ENCODE data around the gene IKZF4.

The IKZF4 gene

DNA sequence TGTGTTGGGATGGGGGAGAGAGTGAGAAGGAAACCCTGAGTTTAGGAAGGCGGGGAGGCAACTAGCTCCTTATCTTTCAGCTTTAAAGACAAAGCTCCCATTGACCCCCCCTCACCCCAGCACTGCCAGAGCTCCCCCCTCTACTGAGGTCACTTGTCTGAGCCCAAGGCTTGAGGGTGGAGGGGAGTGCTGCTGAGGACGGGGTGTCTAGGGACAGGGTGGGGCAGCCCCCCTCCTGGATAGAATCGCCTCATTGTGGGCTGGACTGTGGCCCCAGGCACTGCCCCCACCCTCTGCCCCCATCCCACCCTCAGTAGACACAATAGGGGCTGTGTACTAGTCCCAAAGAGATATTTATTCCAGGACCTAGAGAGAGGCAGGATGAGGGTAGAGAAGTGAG lies 62.1 kb downstream of the IKZF4 start:
- no peaks in the 10 kb centered on the region for H3K9me2 ChIP-seq (replicated peaks; ENCODE audit: control insufficient read depth, low read length)
- H3K36me3 ChIP-seq (ENCODE audit: control insufficient read depth, low read length) = no peaks in the 10 kb centered on the region
- peaks cover 37% of the 10 kb centered on the region for H3K27me3 ChIP-seq (ENCODE audit: control insufficient read depth, low read length)
- H3K9me3 ChIP-seq (ENCODE audit: control insufficient read depth, insufficient read depth, low read length) = no peaks in the 10 kb centered on the region
- no peaks in the 10 kb centered on the region for H3K79me2 ChIP-seq (ENCODE audit: control insufficient read depth, low read length)
- H3K27ac ChIP-seq (ENCODE audit: low read depth, low read length) = no peak overlapping the region
- TF ChIP-seq, protein P1, sequence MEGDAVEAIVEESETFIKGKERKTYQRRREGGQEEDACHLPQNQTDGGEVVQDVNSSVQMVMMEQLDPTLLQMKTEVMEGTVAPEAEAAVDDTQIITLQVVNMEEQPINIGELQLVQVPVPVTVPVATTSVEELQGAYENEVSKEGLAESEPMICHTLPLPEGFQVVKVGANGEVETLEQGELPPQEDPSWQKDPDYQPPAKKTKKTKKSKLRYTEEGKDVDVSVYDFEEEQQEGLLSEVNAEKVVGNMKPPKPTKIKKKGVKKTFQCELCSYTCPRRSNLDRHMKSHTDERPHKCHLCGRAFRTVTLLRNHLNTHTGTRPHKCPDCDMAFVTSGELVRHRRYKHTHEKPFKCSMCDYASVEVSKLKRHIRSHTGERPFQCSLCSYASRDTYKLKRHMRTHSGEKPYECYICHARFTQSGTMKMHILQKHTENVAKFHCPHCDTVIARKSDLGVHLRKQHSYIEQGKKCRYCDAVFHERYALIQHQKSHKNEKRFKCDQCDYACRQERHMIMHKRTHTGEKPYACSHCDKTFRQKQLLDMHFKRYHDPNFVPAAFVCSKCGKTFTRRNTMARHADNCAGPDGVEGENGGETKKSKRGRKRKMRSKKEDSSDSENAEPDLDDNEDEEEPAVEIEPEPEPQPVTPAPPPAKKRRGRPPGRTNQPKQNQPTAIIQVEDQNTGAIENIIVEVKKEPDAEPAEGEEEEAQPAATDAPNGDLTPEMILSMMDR (IDR thresholded peaks at IDR 0.05; ENCODE audit: low read depth, low read length, poor library complexity, severe bottlenecking) = no peak
- no peak overlapping the region for H3K4me3 ChIP-seq (ENCODE audit: low read length)
- H3F3A ChIP-seq (ENCODE audit: control insufficient read depth, insufficient read depth) = no peaks in the 10 kb centered on the region
- no peaks in the 10 kb centered on the region for H4K20me1 ChIP-seq (ENCODE audit: control insufficient read depth, insufficient read depth, low read depth, low read length)
- no peak overlapping the region for H3K4me2 ChIP-seq (ENCODE audit: low read length)
- H3K4me1 ChIP-seq (ENCODE audit: control insufficient read depth, low read length) = peaks cover 10% of the 10 kb centered on the region

DNA sequence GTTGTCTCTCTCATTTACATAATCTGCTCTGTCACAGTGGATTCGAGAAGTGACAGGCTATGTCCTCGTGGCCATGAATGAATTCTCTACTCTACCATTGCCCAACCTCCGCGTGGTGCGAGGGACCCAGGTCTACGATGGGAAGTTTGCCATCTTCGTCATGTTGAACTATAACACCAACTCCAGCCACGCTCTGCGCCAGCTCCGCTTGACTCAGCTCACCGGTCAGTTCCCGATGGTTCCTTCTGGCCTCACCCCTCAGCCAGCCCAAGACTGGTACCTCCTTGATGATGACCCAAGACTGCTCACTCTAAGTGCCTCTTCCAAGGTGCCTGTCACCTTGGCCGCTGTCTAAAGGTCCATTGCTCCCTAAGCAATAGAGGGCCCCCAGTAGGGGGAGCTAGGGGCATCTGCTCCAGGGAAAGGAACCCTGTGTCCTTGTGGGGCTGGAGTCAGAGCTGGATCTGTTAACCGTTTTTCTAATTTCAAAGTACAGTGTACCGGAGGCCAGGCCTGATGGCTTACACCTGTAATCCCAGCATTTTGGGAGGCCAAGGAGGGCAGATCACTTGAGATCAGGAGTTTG lies 64.2 kb downstream of the IKZF4 start:
- H3K79me2 ChIP-seq (ENCODE audit: control insufficient read depth, low read length) = no peaks in the 10 kb centered on the region
- no peaks in the 10 kb centered on the region for H3F3A ChIP-seq (ENCODE audit: control insufficient read depth, insufficient read depth)
- H3K4me2 ChIP-seq (ENCODE audit: low read length) = no peak overlapping the region
- TF ChIP-seq, protein P1 (IDR thresholded peaks at IDR 0.05; ENCODE audit: low read depth, low read length, poor library complexity, severe bottlenecking) = peak; percentile 78
- TF ChIP-seq EZH2phosphoT487 (IDR thresholded peaks at IDR 0.05; ENCODE audit: borderline replicate concordance, low read length) = no peak
- H3K9me2 ChIP-seq (replicated peaks; ENCODE audit: control insufficient read depth, low read length) = no peaks in the 10 kb centered on the region
- H3K9me3 ChIP-seq (ENCODE audit: control insufficient read depth, insufficient read depth, low read length) = no peaks in the 10 kb centered on the region
- no peaks in the 10 kb centered on the region for H4K20me1 ChIP-seq (ENCODE audit: control insufficient read depth, insufficient read depth, low read depth, low read length)
- peaks cover 33% of the 10 kb centered on the region for H3K27me3 ChIP-seq (ENCODE audit: control insufficient read depth, low read length)
- H3K27ac ChIP-seq (ENCODE audit: low read depth, low read length) = no peak overlapping the region
- no peaks in the 10 kb centered on the region for H3K36me3 ChIP-seq (ENCODE audit: control insufficient read depth, low read length)
- no peak overlapping the region for H3K4me3 ChIP-seq (ENCODE audit: low read length)
- H3K4me1 ChIP-seq (ENCODE audit: control insufficient read depth, low read length) = peaks cover 3% of the 10 kb centered on the region

DNA sequence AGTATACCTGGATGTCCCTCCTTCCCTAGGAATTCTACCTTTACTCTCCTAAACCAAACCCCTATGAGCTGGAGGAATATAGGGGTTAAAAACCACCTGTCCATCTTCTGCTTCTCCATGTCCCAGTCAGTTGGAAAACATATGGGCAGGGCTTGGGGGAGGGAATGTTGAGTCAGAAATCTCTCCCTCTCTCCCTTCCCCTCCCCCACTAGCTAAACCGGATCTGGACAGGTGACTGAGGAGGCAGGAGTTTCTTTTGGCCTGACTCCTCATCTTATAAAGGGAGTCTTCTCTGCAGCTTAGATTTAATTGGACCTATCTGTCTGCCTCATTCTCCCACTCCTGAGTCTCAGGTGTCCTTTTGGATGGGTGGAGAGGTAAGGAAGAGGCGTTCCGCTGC lies 65.3 kb downstream of the IKZF4 start:
- Histone ChIP-seq H3K27me3 (ENCODE audit: control insufficient read depth, low read length) (peaks cover 28% of the 10 kb centered on the region), H3K9me2 (replicated peaks; ENCODE audit: control insufficient read depth, low read length) (no peaks in the 10 kb centered on the region), H3K4me1 (ENCODE audit: control insufficient read depth, low read length) (no peaks in the 10 kb centered on the region), H3K36me3 (ENCODE audit: control insufficient read depth, low read length) (no peaks in the 10 kb centered on the region), H3F3A (ENCODE audit: control insufficient read depth, insufficient read depth) (0 out of 2 replicates have a peak, but pooled peaks cover 2% of the 10 kb centered on the region), H3K27ac (ENCODE audit: low read depth, low read length) (no peak overlapping the region), H3K4me2 (ENCODE audit: low read length) (no peak overlapping the region), H4K20me1 (ENCODE audit: control insufficient read depth, insufficient read depth, low read depth, low read length) (no peaks in the 10 kb centered on the region), H3K9me3 (ENCODE audit: control insufficient read depth, insufficient read depth, low read length) (no peaks in the 10 kb centered on the region), H3K4me3 (ENCODE audit: low read length) (no peak overlapping the region), H3K79me2 (ENCODE audit: control insufficient read depth, low read length) (no peaks in the 10 kb centered on the region)
- TF ChIP-seq, protein P1 (IDR thresholded peaks at IDR 0.05; ENCODE audit: low read depth, low read length, poor library complexity, severe bottlenecking) = no peak
- TF ChIP-seq EZH2phosphoT487 (IDR thresholded peaks at IDR 0.05; ENCODE audit: borderline replicate concordance, low read length) = no peak

All from DOHH2 (cell line).